Choroid plexus epithelial cell (primary cell): ENCODE measurements around the gene RTBDN.
"Not testable (repeated sequence)": the region's sequence is repeated elsewhere in the genome, so short reads cannot be mapped to it uniquely, and the experiment has no call there.

Source experiments
- DNase-seq: peaks from one replicate; pipeline ENCODE4 v3.0.0-alpha.2; 2010; ENCODE audit warnings: low read depth
- H3K4me3 ChIP-seq: 2 replicates; pipeline ENCODE4 v1.5.1; 2011; ENCODE audit warnings: low read depth, mild to moderate bottlenecking, control low read depth, low read length, moderate library complexity
- CTCF ChIP-seq: conservative IDR thresholded peaks from 2 replicates; pipeline ENCODE4 v1.5.1; 2011; ENCODE audit warnings: low read depth, mild to moderate bottlenecking, control low read depth, inconsistent platforms, low read length, moderate library complexity

RTBDN gene

GRCh38 chr19:12847159-12848139 is 13.1 kb upstream of the RTBDN start:
- peak; percentile 74 for TF ChIP-seq CTCF
- peak overlapping the region; percentile 36 for H3K4me3 ChIP-seq
- peak; percentile 80 for DNase-seq

GRCh38 chr19:12846613-12847012 is 12.2 kb upstream of the RTBDN start:
- DNase-seq, H3K4me3 ChIP-seq: not testable (repeated sequence)

GRCh38 chr19:12843999-12844732 is 9.8 kb upstream of the RTBDN start:
- DNase-seq: no peak
- H3K4me3 ChIP-seq: no peak overlapping the region
- TF ChIP-seq CTCF: no peak

GRCh38 chr19:12843328-12843727 is 8.9 kb upstream of the RTBDN start:
- no peak overlapping the region for H3K4me3 ChIP-seq
- TF ChIP-seq CTCF: no peak
- no peak for DNase-seq

GRCh38 chr19:12842511-12842910 is 8.1 kb upstream of the RTBDN start:
- no peak overlapping the region for H3K4me3 ChIP-seq
- DNase-seq: no peak
- no peak for TF ChIP-seq CTCF

GRCh38 chr19:12841094-12841493 is 6.7 kb upstream of the RTBDN start:
- DNase-seq: no peak
- peak overlapping the region; percentile 20 for H3K4me3 ChIP-seq
- TF ChIP-seq CTCF: no peak
